NT2/D1 (cell line): ENCODE data around the gene GPR18.

Experiments used
- DNase-seq: peaks from one replicate; pipeline ENCODE4 v3.0.0-alpha.2; 2011; ENCODE audit warnings: low read depth, low spot score
- H3K27me3 ChIP-seq: 2 replicates; pipeline ENCODE4 v1.6.0; 2011; ENCODE audit warnings: mild to moderate bottlenecking; ENCODE audit not compliant: insufficient read length, insufficient read depth
- H3K36me3 ChIP-seq: 2 replicates; pipeline ENCODE4 v1.6.1; 2011; ENCODE audit warnings: mild to moderate bottlenecking, low read length, mixed read lengths; ENCODE audit not compliant: insufficient read depth, insufficient read length
- H3K4me1 ChIP-seq: 2 replicates; pipeline ENCODE4 v1.5.1; 2011; ENCODE audit not compliant: insufficient read depth, insufficient read length
- H3K4me3 ChIP-seq: 2 replicates; pipeline ENCODE4 v1.5.1; 2011; ENCODE audit warnings: low read depth; ENCODE audit not compliant: insufficient read length
- H3K9ac ChIP-seq: 2 replicates; pipeline ENCODE4 v1.6.0; 2011; ENCODE audit warnings: low read depth; ENCODE audit not compliant: insufficient read length
- H3K9me3 ChIP-seq: 2 replicates; pipeline ENCODE4 v1.5.1; 2011; ENCODE audit warnings: mild to moderate bottlenecking, low read length; ENCODE audit not compliant: insufficient read depth
- SUZ12 ChIP-seq: IDR thresholded peaks from 2 replicates; pipeline ENCODE4 v1.6.1; 2011; ENCODE audit not compliant: insufficient read length, insufficient read depth; ENCODE audit errors: extremely low read depth
- YY1 ChIP-seq: IDR thresholded peaks from 2 replicates; pipeline ENCODE4 v1.6.1; 2011; ENCODE audit not compliant: insufficient read length, insufficient read depth
- ZNF274 ChIP-seq: IDR thresholded peaks from 2 replicates; pipeline ENCODE4 v1.6.1; 2011; ENCODE audit warnings: mild to moderate bottlenecking, low read depth, low read length

GPR18 gene

DNA sequence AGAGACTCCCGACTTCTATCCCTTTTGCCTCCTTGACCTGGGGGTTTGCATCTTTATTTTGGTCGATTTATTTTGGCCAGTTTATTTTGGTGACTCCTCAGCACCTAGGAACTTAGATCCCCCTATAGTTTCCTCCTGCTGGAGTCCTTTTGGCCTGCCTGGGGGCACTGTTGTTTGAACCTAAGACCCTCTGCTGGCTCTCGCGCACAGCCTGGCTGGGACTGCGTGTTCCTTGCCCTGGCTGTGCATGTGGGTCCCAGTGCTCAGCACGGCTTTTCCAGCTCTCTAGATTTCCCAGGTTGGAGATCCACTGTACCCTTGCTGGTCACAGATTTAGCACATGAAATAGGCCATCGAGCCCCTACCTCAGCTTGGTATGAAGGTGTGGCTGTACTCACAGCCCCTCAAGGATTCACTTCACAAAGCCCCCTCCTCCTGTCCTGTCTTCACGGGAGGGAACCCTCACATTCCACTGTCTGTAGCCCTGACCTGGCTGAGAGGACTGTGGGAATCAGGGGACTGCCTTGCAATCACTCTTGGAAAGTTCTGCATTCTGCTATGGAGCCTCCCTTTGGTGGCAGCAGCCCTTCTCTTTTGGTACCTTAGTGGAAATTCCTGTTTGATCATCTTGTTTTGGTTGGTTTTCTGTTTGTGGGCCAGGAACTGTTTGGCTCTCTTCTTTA, 49.2 kb downstream of the GPR18 start:
- Histone ChIP-seq H3K36me3 (peaks cover 18% of the 10 kb centered on the region), H3K4me1 (peaks cover 1% of the 10 kb centered on the region), H3K27me3 (no peaks in the 10 kb centered on the region), H3K9me3 (no peaks in the 10 kb centered on the region), H3K4me3 (no peak overlapping the region), H3K9ac (no peak overlapping the region)
- TF ChIP-seq YY1 (no peak), ZNF274 (no peak), SUZ12 (no peak)
- no peak for DNase-seq

DNA sequence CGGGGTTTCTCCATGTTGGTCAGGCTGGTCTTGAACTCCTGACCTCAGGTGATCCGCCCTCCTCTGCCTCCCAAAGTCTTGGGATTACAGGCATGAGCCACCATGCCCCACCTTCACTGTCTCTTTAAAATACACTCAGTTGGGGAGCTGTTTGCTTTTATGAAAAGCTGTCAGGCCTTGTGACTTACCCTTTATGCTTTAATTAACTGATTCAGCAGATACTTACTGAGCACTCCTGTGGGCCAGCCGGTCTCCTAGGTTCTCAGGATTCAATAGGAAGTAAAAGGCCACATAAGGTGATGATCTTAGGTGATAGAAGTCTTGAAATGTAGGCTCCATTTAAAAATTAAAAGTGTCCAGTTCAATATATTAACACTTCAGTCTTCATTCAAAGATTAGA, 50.0 kb downstream of the GPR18 start:
- H3K9me3 ChIP-seq: no peaks in the 10 kb centered on the region
- peaks cover 23% of the 10 kb centered on the region for H3K36me3 ChIP-seq
- H3K27me3 ChIP-seq: no peaks in the 10 kb centered on the region
- H3K4me1 ChIP-seq: peaks cover 1% of the 10 kb centered on the region
- TF ChIP-seq SUZ12 (no peak), ZNF274 (no peak), YY1 (no peak)
- H3K9ac ChIP-seq: no peak overlapping the region
- no peak for DNase-seq
- H3K4me3 ChIP-seq: no peak overlapping the region

DNA sequence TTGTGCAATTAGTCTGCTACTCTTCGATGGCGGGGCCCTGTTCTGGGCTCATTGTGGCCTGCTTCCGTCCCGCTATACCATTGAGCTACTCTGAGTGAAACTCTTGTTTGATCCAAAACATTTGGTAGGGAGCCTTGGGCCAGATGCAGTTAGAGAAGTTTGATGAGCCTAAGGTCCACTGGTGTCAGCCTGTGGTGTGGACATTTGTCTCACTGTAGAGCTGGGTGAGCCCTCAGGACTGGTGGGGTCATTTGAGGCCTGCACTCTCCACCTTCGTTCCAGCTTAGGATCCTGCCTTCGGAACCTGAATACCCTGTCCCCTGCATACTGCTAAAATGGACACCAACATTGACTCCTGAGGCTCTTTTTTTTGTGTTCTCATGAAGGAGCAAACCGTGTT, 50.7 kb downstream of the GPR18 start:
- Histone ChIP-seq H3K9ac (no peak overlapping the region), H3K4me3 (no peak overlapping the region), H3K36me3 (peaks cover 27% of the 10 kb centered on the region), H3K27me3 (no peaks in the 10 kb centered on the region), H3K4me1 (peaks cover 4% of the 10 kb centered on the region), H3K9me3 (no peaks in the 10 kb centered on the region)
- TF ChIP-seq YY1 (no peak), ZNF274 (no peak), SUZ12 (no peak)
- no peak for DNase-seq

DNA sequence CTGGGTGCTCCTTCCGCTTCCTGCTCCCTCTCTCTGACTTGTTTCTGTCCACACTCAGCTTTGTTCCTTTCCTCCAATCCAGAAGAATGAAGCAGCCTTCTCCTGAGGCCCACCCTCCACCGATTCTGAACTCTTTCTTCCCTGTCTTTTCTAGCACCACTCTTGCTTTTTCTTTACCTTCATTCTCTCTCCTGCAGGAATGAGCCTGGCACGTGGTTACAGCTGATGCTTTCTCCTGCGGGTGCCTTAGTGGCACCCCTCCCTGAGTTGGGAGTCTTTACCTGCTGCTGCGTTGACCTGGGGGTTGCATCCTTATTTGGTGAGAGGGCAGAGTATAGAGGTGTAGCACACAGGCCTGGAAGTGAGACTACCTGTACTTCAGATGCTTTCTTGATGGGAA, 51.3 kb downstream of the GPR18 start:
- Histone ChIP-seq H3K9me3 (no peaks in the 10 kb centered on the region), H3K9ac (no peak overlapping the region), H3K36me3 (peaks cover 28% of the 10 kb centered on the region), H3K4me3 (no peak overlapping the region), H3K27me3 (no peaks in the 10 kb centered on the region), H3K4me1 (peaks cover 4% of the 10 kb centered on the region)
- no peak for TF ChIP-seq YY1
- TF ChIP-seq SUZ12: no peak
- TF ChIP-seq ZNF274: no peak
- DNase-seq: no peak

DNA sequence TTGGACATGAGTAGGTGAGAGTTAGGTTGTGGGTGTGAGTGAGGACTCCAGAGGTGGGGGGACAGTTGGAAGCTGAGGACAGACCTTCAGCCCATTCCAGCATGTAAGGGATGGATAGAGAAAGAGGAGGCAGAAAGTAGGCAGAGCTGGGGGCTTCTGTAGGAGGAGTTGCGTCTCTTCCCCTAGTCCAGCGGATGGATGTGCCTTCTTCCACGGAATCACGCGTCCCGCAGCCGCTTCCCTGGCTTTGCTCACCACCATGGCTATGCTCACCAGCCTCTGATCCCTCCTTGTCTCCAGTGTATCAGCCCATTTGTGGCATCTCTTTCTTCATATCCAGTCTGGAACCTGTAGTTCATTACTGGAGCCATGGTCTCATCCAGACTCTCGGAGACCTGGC, 52.0 kb downstream of the GPR18 start:
- H3K9me3 ChIP-seq: no peaks in the 10 kb centered on the region
- H3K27me3 ChIP-seq: no peaks in the 10 kb centered on the region
- H3K36me3 ChIP-seq: peaks cover 24% of the 10 kb centered on the region
- peaks cover 4% of the 10 kb centered on the region for H3K4me1 ChIP-seq
- DNase-seq: no peak
- no peak overlapping the region for H3K4me3 ChIP-seq
- no peak overlapping the region for H3K9ac ChIP-seq
- TF ChIP-seq ZNF274 (no peak), SUZ12 (no peak), YY1 (no peak)

DNA sequence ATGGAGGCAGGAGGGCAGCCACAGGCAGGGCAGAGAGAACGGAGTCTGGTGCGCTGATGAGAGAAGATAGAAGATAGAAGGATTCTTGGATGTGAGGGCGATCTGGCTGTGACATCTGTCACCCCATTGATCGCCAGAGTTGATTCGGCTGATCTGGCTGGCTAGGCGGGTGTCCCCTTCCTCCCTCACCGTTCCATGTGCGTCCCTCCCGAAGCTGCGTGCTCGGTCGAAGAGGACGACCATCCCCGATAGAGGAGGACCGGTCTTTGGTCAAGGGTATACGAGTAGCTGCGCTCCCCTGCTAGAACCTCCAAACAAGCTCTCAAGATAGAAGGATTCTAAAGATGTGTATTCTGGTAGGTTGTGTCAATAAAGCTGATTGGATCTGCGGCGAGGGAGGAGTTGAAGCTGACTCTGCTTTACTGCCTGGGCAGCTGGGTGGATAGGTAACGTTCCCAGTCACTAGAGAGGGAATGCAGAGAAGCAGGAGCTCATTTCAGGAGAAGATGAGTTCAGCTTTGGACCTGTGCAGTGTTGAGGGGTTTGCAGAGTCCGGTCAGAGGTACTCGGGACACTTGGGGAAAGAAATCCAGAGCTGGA, 52.5 kb downstream of the GPR18 start:
- Histone ChIP-seq H3K27me3 (no peaks in the 10 kb centered on the region), H3K4me1 (peaks cover 4% of the 10 kb centered on the region), H3K9ac (no peak overlapping the region), H3K36me3 (peaks cover 24% of the 10 kb centered on the region), H3K9me3 (no peaks in the 10 kb centered on the region), H3K4me3 (no peak overlapping the region)
- TF ChIP-seq ZNF274 (no peak), YY1 (no peak), SUZ12 (no peak)
- DNase-seq: no peak
